Activated naive CD4-positive, alpha-beta T cell treated with anti-CD3 and anti-CD28 coated beads, Interleukin-2, amount 50 U/mL, for 72 hours (primary cell): Measurements from ENCODE around the gene DIS3L. TPM values are rescaled to one million over a fixed set of nuclear protein-coding genes. Genes with fewer than 3 reads are reported as not detected.
A peak's percentile ranks its signal among the peaks of the same experiment; 100 is the strongest.
"Not testable (repeated sequence)": the region's sequence is repeated elsewhere in the genome, so short reads cannot be mapped to it uniquely, and the experiment has no call there.

ENCODE experiments used
- ATAC-seq, 2 donors: fragments of 150-1000 bp; cut with Tn5 transposase; 2 replicates each; pipeline ENCODE4 v1.10.0; 2021; ENCODE audit warnings: mild to moderate bottlenecking in 2 of 2, moderate library complexity in 2 of 2
- DNase-seq, 2 donors: peaks; one replicate each; pipeline ENCODE4 v3.0.0; 2021 to 2022; ENCODE audit warnings: low spot score in 2 of 2
- H3K27ac Mint-ChIP-seq, 2 donors: one replicate each; pipeline ENCODE4 v1.8.0; 2022; ENCODE audit warnings: mild to moderate bottlenecking in 2 of 2, mixed read lengths in 2 of 2
- H3K36me3 Mint-ChIP-seq, 2 donors: one replicate each; pipeline ENCODE4 v1.8.0; 2022; ENCODE audit warnings: mixed read lengths in 2 of 2
- H3K9me3 Mint-ChIP-seq, 2 donors: one replicate each; pipeline ENCODE4 v1.8.0; 2022; ENCODE audit warnings: mixed read lengths in 2 of 2
- total RNA-seq, 2 donors: library from RNA; stranded (reverse); gene quantifications; one replicate each; pipeline ENCODE4 v1.2.3, GENCODE V29; 2022

DIS3L gene
- total RNA-seq, 2 donors from 2014 or later: 11.2 to 27.0 TPM

DNA sequence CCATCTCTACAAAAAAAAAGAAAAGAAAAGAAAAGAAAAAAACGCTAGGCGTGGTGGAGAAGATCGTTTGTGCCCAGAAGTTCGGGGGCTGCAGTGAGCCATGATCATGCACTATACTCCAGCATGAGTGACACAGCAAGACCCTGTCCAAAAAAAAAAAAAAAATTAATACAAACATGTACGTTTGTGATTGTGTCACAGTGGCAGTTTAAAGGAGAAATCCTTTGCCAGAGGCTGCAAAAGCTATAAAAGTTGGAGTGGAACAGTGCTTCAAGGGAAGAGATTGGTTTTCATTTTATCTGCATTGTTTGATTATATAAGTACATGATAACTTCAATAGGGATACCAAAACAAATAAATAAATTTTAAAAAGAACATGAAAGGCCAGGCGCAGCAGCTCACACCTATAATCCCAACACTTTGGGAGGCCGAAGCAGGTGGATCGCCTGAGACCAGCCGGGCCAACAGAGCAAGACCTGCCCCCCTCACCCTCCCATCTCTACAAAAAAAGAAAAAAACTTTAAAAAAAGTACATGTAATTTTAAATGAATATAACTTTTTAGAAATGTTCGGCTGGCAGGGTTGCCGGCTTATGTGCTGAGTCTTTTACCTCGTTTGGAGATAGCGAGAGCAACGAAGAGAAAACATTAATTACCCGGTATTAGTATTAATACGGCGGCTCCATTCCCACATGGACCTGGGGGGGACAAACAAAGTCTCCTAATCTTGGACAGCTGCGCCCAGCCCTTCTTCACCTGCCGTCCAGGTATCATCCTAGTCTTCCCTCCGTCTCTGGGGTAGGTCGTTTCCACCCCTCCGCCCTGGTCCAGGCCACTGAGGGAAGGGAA is 573 bp upstream of the DIS3L start:
- no peak for DNase-seq
- Mint-ChIP-seq H3K27ac (peak overlapping the region; percentile 95 to 97), H3K9me3 (no peaks in the 10 kb centered on the region), H3K36me3 (peaks cover 5 to 12% of the 10 kb centered on the region in 2 donors)
- no peak for ATAC-seq

DNA sequence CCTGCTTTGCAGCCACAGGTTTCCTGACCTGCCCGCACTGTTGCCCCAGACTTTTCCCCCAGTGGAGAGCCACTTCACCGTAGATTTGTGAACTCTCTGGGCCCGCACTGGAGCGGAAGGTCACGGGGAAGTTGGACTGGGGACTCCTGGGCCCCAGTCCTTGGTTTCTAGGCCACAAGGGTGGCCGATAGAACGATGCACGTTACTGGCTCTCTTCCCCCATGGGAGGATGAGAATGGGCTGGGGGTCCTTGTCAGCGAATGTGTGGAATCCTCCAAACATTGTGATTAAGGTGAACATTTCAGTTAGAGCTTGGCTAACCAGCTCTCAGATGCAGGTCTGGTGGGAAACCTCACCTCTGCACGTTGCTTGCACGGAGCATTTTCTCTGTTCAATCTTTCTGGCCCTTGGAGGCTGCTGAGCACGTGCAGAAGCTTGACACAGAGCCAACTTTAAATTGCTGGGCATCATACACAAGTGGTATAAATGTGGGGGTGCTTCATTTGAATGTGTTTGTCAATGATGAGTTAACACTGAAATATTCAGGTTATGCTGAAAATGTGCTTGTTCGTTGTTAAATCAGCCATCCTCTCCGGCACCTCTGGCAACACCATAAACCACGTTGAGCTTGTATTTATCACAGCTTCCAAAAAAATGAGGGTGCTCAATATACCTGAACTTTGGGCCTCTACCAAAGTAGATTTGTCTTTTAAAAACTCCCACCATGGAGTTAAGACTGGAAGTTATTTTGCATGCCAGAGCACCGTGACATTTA is 976 bp downstream of the DIS3L start:
- peak in 1 of 2 donors; percentile 5 for ATAC-seq
- peaks cover 5 to 12% of the 10 kb centered on the region in 2 donors for H3K36me3 Mint-ChIP-seq

DNA sequence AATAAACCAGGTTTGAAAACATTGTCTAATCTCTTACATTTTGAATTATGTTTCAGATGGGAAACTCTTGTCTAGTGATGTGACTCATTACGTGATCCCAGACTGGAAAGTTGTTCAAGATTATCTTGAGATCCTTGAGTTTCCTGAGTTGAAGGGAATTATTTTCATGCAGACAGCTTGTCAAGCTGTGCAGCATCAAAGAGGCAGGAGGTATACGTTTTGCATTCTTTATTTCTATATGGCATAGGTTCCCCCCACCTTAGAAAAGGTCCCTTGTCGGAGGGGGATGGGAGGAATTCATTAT is 1.5 kb downstream of the DIS3L start:
- Mint-ChIP-seq H3K36me3 (peaks cover 5 to 12% of the 10 kb centered on the region in 2 donors), H3K9me3 (no peaks in the 10 kb centered on the region), H3K27ac (peak overlapping the region; percentile 92 to 95)
- DNase-seq (no peak), ATAC-seq (no peak)

More for the DNA sequence above, 976 bp downstream of the DIS3L start:
- Mint-ChIP-seq H3K9me3 (no peaks in the 10 kb centered on the region), H3K27ac (peak overlapping the region; percentile 92 to 95)
- no peak for DNase-seq

DNA sequence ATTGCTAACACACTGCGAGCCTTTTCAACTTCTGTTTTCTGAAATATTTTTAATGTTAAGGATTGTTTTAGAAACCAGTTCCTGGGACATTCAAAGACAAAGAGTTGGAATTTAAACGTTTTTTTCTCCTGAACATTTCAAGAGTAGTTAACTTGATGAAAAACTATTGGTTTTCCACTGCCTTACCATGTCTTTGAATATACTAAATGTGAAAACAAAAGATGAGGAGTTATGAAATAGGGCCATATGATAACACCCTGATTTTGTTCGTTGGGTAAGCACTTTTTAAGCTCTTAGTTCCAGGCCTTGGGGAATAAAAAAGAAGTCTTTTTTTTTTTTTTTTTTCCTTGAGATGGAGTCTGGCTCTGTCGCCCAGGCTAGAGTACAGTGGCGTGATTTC is 2.8 kb downstream of the DIS3L start:
- no peak for DNase-seq
- no peaks in the 10 kb centered on the region for H3K9me3 Mint-ChIP-seq
- no peak for ATAC-seq
- peaks cover 5 to 12% of the 10 kb centered on the region in 2 donors for H3K36me3 Mint-ChIP-seq
- H3K27ac Mint-ChIP-seq: no peak overlapping the region

DNA sequence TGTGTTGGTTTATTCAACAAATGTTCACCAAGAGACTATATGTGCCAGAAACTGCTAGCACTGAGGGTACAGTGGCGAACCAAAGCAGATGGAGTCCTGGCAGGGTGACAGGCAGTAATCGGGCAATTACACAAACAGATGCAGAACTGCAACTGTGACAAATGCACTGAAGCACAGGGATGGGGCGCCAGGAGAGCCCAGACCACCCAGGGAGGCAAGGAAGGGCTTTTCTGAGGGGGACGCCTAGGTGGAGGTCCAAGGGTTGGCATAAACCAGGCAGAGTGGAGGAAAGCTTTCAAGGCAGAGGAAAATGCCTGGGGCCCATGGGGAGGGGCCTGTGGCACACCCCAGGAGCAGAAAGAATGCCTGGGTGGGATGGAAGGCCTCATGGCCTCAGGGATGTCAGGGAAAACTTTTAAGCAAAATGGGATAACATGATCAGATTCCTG is 5.5 kb downstream of the DIS3L start:
- Mint-ChIP-seq H3K36me3 (peaks cover 5 to 6% of the 10 kb centered on the region in 2 donors), H3K27ac (peak overlapping the region; percentile 53 to 70), H3K9me3 (no peaks in the 10 kb centered on the region)
- ATAC-seq (no peak), DNase-seq (no peak)

DNA sequence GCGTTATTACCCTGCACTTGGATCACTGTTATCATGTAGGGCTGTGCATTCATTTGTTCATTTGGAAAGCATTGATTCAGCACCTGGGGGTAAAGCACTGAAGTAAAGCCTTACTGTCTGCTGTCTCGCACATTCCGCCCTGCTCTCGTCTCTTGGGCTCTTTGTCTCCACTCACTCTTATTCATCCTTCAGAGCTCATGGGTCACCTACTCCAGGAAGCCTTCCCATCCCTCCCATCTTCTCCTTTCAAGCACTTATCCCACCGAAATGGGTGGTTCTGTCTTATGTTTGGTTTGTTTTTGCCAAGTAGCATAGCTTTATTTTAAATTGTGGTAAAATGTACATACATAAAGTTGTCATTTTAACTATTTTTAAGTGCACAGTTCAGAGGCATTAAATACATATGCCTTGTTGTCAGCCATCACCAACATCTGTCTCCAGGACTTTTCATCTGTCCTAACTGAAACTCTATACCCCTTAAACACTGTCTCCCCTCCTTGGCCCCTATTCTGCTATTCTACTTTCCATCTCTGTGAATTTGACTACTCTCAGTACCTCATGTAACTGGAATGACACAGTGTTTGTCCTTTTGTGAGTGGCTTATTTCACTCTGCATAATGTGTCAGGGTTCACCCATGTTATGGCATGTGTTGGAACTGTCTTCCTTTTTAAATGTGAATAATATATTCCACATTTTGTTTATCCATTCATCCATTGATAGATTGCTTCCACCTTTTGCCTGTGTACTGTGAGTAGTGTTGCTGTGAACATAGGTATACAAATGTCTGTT is 9.3 kb downstream of the DIS3L start:
- DNase-seq (no peak), ATAC-seq (no peak)
- no peak overlapping the region for H3K27ac Mint-ChIP-seq
- H3K36me3 Mint-ChIP-seq: no peaks in the 10 kb centered on the region
- H3K9me3 Mint-ChIP-seq: no peaks in the 10 kb centered on the region

DNA sequence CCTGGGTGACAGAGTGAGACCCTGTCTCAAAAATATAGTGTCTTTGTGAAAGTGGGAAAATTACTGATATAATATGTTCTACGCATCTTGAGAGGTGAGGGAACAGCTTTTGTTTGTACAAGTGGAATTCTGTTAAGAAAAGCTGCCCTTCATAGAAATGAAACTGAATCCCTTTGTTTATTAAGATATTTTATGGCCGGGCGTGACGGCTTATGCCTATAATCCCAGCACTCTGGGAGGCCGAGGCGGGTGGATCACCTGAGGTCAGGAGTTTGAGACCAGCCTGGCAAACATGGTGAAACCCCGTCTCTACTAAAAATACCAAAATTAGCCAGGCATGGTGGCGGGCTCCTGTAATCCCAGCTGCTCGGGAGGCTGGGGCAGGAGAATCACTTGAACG is 11.1 kb downstream of the DIS3L start:
- DNase-seq, H3K27ac Mint-ChIP-seq, H3K36me3 Mint-ChIP-seq, H3K9me3 Mint-ChIP-seq, ATAC-seq: not testable (repeated sequence)

DNA sequence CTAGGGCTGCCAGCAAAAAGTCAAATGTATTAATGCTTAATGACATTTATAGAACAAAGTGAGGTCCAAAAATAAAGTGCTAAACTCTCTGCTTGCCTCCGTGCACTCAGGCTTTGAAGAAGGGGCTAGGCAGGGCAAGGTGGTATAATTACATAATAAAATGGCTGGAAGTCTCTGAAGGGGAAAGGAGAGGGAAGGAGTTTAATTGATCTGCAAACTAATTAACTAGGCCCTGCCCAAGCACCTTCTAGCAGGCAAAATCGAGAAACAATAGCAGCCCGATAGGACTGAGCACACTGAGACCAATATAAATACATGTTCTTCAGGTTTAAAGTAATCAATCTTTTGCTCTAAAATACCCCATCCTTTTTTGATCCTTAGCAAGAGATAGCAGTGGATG is 13.0 kb downstream of the DIS3L start:
- Mint-ChIP-seq H3K27ac (peak overlapping the region in 1 of 2 donors; percentile 24), H3K36me3 (peaks cover 0 to 6% of the 10 kb centered on the region in 2 donors), H3K9me3 (no peaks in the 10 kb centered on the region)
- ATAC-seq: no peak
- DNase-seq: no peak

DNA sequence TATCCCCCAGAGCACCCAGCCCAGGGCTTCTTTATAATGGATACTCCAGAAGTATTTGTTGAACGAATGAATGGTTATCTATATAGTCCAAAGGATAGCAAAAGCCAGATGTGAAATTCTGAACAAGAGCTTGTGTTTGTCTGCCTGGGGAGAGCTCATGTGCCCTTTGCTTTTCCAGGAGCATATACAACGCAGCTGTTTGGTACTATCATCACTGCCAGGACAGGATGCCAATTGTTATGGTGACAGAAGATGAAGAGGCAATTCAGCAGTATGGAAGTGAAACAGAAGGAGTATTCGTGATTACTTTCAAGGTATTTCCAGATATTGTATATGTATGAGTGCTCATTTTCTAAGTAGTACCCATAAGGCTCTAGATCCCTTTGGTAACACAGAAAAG is 15.2 kb downstream of the DIS3L start:
- Mint-ChIP-seq H3K36me3 (peaks cover 0 to 10% of the 10 kb centered on the region in 2 donors), H3K9me3 (no peaks in the 10 kb centered on the region), H3K27ac (no peak overlapping the region)
- no peak for DNase-seq
- no peak for ATAC-seq

DNA sequence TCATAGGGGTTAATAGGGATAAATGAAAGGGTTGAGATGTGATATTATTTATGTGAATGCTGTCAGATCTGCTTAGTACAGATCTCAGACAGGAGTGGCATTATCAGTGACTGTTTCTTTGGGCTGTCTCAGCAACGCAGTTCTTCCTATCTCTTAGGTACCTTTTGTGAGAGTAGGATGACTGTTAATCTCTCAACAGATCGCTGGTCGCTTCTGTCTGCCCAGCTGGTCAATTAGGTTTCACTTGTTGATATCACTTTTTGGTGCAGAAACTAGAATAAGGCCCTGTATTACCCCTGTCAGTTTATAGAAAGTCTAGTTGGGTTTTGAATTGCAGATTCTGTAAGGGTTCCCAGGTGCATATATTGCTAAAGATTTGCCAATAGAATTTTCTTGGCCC is 16.5 kb downstream of the DIS3L start:
- Mint-ChIP-seq H3K27ac (no peak overlapping the region), H3K36me3 (peaks cover 0 to 10% of the 10 kb centered on the region in 2 donors), H3K9me3 (no peaks in the 10 kb centered on the region)
- no peak for DNase-seq
- no peak for ATAC-seq

DNA sequence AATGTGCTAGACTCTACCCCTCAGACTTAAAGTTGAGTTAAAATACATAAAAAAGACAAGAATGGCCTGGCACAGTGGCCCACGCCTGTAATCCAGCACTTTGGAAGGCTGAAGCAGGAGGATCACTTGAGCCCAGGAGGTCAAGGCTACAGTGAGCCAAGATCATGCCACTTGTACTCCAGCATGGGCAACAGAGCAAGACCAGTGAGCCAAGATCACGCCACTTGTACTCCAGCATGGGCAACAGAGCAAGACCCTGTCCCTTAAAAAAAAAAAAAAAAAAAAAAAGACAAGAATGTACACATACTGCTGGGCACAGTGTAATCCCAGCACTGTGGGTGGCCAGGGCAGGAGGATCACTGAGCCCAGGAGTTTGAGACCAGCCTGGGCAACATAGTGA is 17.4 kb downstream of the DIS3L start:
- DNase-seq: no peak
- peaks cover 0 to 11% of the 10 kb centered on the region in 2 donors for H3K36me3 Mint-ChIP-seq
- peak overlapping the region; percentile 56 to 69 for H3K27ac Mint-ChIP-seq
- ATAC-seq: no peak
- no peaks in the 10 kb centered on the region for H3K9me3 Mint-ChIP-seq

DNA sequence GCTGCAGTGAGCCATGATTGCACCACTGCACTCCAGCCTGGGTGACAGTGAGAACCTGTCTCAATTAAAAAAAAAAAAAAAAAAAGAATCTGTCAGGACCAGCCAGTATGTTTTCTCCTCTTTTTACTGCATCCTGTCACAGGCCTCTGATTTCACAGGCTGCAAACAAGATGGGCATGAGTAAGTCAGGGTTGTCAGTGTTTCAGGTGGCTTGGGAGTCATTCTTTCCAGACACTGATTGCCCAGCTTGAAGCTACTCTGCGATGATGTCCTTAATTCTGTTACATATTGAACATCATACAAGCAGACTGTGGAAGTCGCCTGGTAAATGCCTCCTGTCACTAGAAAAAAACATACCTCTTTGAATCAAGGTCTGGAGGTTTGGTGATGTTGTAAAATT is 18.8 kb downstream of the DIS3L start:
- no peak overlapping the region for H3K27ac Mint-ChIP-seq
- peak; percentile 61 to 68 for ATAC-seq
- no peak for DNase-seq
- H3K9me3 Mint-ChIP-seq: no peaks in the 10 kb centered on the region
- peaks cover 0 to 20% of the 10 kb centered on the region in 2 donors for H3K36me3 Mint-ChIP-seq

DNA sequence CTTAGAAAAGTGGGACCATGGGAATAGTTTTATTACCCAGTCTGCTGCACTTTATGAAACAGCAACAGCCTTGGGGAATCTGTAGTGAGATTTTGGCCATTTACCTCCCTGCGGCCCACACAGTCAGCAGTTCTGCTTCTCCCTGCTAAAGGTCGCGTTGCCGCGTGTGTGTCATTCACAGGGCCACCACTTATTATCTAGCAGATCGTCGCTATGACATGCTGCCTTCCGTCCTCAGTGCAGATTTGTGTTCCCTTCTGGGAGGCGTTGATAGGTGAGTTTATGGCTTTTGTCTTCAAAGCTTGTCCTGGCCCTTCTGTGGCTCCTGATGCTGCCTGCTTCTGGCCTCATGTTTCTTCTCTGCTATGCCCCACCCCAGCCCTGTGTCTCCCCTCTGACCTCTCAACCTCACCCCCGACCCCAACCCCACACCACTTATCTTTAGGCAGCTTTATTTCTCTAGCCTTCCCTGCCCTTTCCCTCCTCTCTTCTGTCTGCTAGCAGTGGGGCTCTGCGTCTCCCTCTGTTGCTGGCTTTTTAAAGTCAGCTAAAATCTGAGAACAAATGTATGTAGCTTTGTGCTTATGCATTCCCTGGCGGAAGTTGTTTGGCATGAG is 30.1 kb downstream of the DIS3L start:
- DNase-seq (no peak), ATAC-seq (no peak)
- H3K36me3 Mint-ChIP-seq: peaks cover 6 to 12% of the 10 kb centered on the region in 2 donors
- H3K27ac Mint-ChIP-seq: no peak overlapping the region
- H3K9me3 Mint-ChIP-seq: no peaks in the 10 kb centered on the region

DNA sequence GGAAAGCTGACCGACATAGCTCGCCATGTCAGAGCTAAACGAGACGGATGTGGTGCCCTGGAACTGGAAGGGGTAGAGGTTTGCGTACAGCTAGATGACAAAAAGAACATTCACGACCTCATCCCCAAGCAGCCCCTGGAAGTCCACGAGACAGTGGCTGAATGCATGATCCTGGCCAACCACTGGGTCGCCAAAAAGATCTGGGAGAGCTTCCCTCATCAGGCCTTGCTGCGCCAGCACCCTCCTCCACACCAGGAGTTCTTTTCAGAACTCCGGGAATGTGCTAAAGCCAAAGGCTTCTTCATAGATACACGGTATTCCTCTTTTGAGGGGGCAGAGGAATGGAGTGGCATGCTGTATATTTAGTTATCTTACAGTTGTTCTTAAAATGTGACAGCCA is 32.7 kb downstream of the DIS3L start:
- H3K27ac Mint-ChIP-seq: no peak overlapping the region
- ATAC-seq (no peak), DNase-seq (no peak)

DNA sequence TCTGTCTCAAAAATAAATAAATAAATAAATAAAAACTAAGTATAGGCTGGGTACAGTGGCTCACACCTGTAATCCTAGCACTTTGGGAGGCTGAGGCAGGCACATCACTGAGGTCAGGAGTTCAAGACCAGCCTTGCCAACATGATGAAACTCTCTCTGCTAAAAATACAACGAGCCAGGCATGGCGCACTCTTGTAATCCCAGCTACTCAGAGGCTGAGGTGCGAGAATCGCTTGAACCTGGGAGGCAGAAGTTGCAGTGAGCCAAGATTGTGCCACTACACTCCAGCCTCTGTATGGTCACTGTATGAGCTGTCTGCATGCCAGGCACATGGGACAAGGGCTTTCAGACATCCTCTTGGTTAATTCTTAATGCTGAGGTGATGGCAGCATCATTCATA is 34.4 kb downstream of the DIS3L start:
- DNase-seq (no peak), ATAC-seq (no peak)
- no peaks in the 10 kb centered on the region for H3K9me3 Mint-ChIP-seq
- H3K36me3 Mint-ChIP-seq: peaks cover 6% of the 10 kb centered on the region in 2 donors
- H3K27ac Mint-ChIP-seq: peak overlapping the region in 1 of 2 donors; percentile 35

More for the DNA sequence above, 32.7 kb downstream of the DIS3L start:
- Mint-ChIP-seq H3K36me3 (peaks cover 6% of the 10 kb centered on the region in 2 donors), H3K9me3 (no peaks in the 10 kb centered on the region)

DNA sequence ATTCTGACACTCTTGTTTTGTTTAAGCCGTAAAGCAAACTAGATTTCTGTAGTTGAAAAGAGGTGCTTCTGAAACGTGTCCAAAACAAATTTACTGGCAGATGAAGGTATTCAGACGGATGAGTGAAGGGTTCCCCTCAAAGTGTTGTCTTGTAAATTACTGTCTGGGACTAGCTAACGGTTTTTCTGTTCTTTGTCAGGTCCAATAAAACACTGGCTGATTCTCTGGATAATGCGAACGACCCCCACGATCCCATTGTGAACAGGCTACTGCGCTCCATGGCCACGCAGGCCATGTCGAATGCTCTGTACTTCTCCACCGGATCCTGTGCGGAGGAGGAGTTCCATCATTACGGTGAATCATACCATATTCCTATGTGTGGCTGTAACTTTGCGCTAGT is 35.4 kb downstream of the DIS3L start:
- no peaks in the 10 kb centered on the region for H3K9me3 Mint-ChIP-seq
- H3K27ac Mint-ChIP-seq: no peak overlapping the region

More for the DNA sequence above, 35.4 kb downstream of the DIS3L start:
- ATAC-seq: no peak
- no peak for DNase-seq
- peaks cover 6 to 8% of the 10 kb centered on the region in 2 donors for H3K36me3 Mint-ChIP-seq
